NCI-H1930 (cell line): ENCODE data around the gene ATF7IP2.

Experiments
- DNase-seq, 2 experiments: peaks; one replicate each; lab custom pipeline; 2025; lab: John Stamatoyannopoulos, UW

Gene ATF7IP2

GRCh38 chr16:10511829-10512228 is 126.0 kb downstream of the ATF7IP2 start:
- DNase-seq: no peak

GRCh38 chr16:10514369-10515055 is 128.7 kb downstream of the ATF7IP2 start:
- DNase-seq: peak in 1 of 2 experiments; percentile 23

- no peak for DNase-seq
Measured at GRCh38 chr16:10517868-10518267, 132.0 kb downstream of the ATF7IP2 start.

- no peak for DNase-seq
Measured at GRCh38 chr16:10518479-10519041, 132.7 kb downstream of the ATF7IP2 start.

GRCh38 chr16:10519297-10519696 is 133.4 kb downstream of the ATF7IP2 start:
- no peak for DNase-seq

- DNase-seq: no peak
Measured at GRCh38 chr16:10519929-10520868, 134.3 kb downstream of the ATF7IP2 start.

- DNase-seq: no peak
Measured at GRCh38 chr16:10520869-10521578, 135.2 kb downstream of the ATF7IP2 start.

GRCh38 chr16:10521681-10522274 is 135.9 kb downstream of the ATF7IP2 start:
- peak in 1 of 2 experiments; percentile 13 for DNase-seq

GRCh38 chr16:10522966-10523365 is 137.1 kb downstream of the ATF7IP2 start:
- DNase-seq: no peak

- DNase-seq: no peak
Measured at GRCh38 chr16:10525214-10525825, 139.5 kb downstream of the ATF7IP2 start.

- no peak for DNase-seq
Measured at GRCh38 chr16:10526962-10527361, 141.1 kb downstream of the ATF7IP2 start.

GRCh38 chr16:10528635-10529034 is 142.8 kb downstream of the ATF7IP2 start:
- DNase-seq: no peak

GRCh38 chr16:10529895-10530669 is 144.2 kb downstream of the ATF7IP2 start:
- no peak for DNase-seq

GRCh38 chr16:10530685-10531084 is 144.8 kb downstream of the ATF7IP2 start:
- no peak for DNase-seq

GRCh38 chr16:10531582-10531981 is 145.7 kb downstream of the ATF7IP2 start:
- DNase-seq: no peak
